Fibroblast of upper back skin (primary cell): ENCODE results near the gene MINDY4.
A peak's percentile ranks its signal among the peaks of the same experiment; 100 is the strongest.

Experiments used
- DNase-seq: peaks from one replicate; pipeline ENCODE4 v3.0.0-alpha.2; 2013

MINDY4 gene

GRCh38 chr7:30858576-30858975 lies 87.4 kb downstream of the MINDY4 start:
- no peak for DNase-seq

- DNase-seq: no peak
These were observed 88.2 kb downstream of the MINDY4 start for GRCh38 chr7:30859202-30859939.

GRCh38 chr7:30859940-30860496 lies 88.8 kb downstream of the MINDY4 start:
- no peak for DNase-seq

- no peak for DNase-seq
These were observed 90.4 kb downstream of the MINDY4 start for GRCh38 chr7:30861612-30862011.

GRCh38 chr7:30862995-30863705 lies 91.9 kb downstream of the MINDY4 start:
- DNase-seq: no peak

GRCh38 chr7:30863706-30864035 lies 92.5 kb downstream of the MINDY4 start:
- DNase-seq: no peak

- no peak for DNase-seq
These were observed 92.9 kb downstream of the MINDY4 start for GRCh38 chr7:30864101-30864500.

GRCh38 chr7:30865076-30865475 lies 93.9 kb downstream of the MINDY4 start:
- no peak for DNase-seq

- no peak for DNase-seq
These were observed 94.6 kb downstream of the MINDY4 start for GRCh38 chr7:30865821-30866220.

GRCh38 chr7:30866939-30867338 lies 95.7 kb downstream of the MINDY4 start:
- DNase-seq: no peak

- DNase-seq: no peak
These were observed 96.3 kb downstream of the MINDY4 start for GRCh38 chr7:30867483-30867882.

- DNase-seq: peak; percentile 57
These were observed 98.8 kb downstream of the MINDY4 start for GRCh38 chr7:30869794-30870611.

- no peak for DNase-seq
These were observed 99.8 kb downstream of the MINDY4 start for GRCh38 chr7:30870821-30871518.

- no peak for DNase-seq
These were observed 100.4 kb downstream of the MINDY4 start for GRCh38 chr7:30871655-30872054.

GRCh38 chr7:30873207-30873606 lies 102.0 kb downstream of the MINDY4 start:
- DNase-seq: no peak

- DNase-seq: no peak
These were observed 102.4 kb downstream of the MINDY4 start for GRCh38 chr7:30873656-30874055.

- no peak for DNase-seq
These were observed 103.6 kb downstream of the MINDY4 start for GRCh38 chr7:30874656-30875302.

GRCh38 chr7:30877015-30877769 lies 106.0 kb downstream of the MINDY4 start:
- no peak for DNase-seq

- no peak for DNase-seq
These were observed 106.8 kb downstream of the MINDY4 start for GRCh38 chr7:30877993-30878392.

GRCh38 chr7:30879139-30880124 lies 108.2 kb downstream of the MINDY4 start:
- no peak for DNase-seq
